Neuronal stem cell (in vitro differentiated cells): ENCODE results near the gene OTOP3.

ENCODE experiments used
- DNase-seq: peaks from one replicate; pipeline ENCODE4 v3.0.0-alpha.2; 2013; ENCODE audit warnings: low spot score
- H2AFZ ChIP-seq: one replicate; pipeline ENCODE4 v1.6.1; 2013; ENCODE audit warnings: mild to moderate bottlenecking, low read length, inconsistent platforms
- H2AK5ac ChIP-seq: 2 replicates; pipeline ENCODE4 v1.6.1; 2013; ENCODE audit warnings: low read depth, mild to moderate bottlenecking, inconsistent platforms, low read length, moderate library complexity, mixed read lengths
- H2BK120ac ChIP-seq: 2 replicates; pipeline ENCODE4 v1.6.1; 2013; ENCODE audit warnings: low read depth, mild to moderate bottlenecking, inconsistent platforms, low read length, moderate library complexity, mixed read lengths
- H2BK12ac ChIP-seq: one replicate; pipeline ENCODE4 v1.6.1; 2013; ENCODE audit warnings: low read length, inconsistent platforms
- H2BK15ac ChIP-seq: 2 replicates; pipeline ENCODE4 v1.6.1; 2013; ENCODE audit warnings: mild to moderate bottlenecking, low read length, inconsistent platforms, mixed read lengths
- H2BK5ac ChIP-seq: one replicate; pipeline ENCODE4 v1.6.1; 2013; ENCODE audit warnings: inconsistent platforms, mild to moderate bottlenecking, low read length, moderate library complexity
- H3K14ac ChIP-seq: one replicate; pipeline ENCODE4 v1.6.1; 2013; ENCODE audit warnings: low read length, inconsistent platforms
- H3K18ac ChIP-seq: 2 replicates; pipeline ENCODE4 v1.6.1; 2013; ENCODE audit warnings: low read length, inconsistent platforms
- H3K23ac ChIP-seq: 2 replicates; pipeline ENCODE4 v1.6.1; 2013; ENCODE audit warnings: low read depth, mild to moderate bottlenecking, mixed read lengths, low read length, inconsistent platforms; ENCODE audit not compliant: poor library complexity
- H3K27ac ChIP-seq: replicated peaks from 3 replicates; pipeline ENCODE4 v1.5.1; 2013; ENCODE audit warnings: low read length, inconsistent platforms
- H3K27me3 ChIP-seq, 3 experiments: 2 replicates each; pipeline ENCODE4 v1.6.1; 2013; ENCODE audit warnings: low read length in 3 of 3, mild to moderate bottlenecking in 2 of 3, inconsistent platforms in 1 of 3, low read depth in 1 of 3, mixed read lengths in 1 of 3, moderate library complexity in 1 of 3; ENCODE audit not compliant: control insufficient read depth in 3 of 3, insufficient read depth in 3 of 3
- H3K36me3 ChIP-seq, 2 donors: replicated peaks in 1 of 2; 2 replicates each; pipeline ENCODE4 v1.6.1; 2013; ENCODE audit warnings: low read length in 2 of 2; ENCODE audit not compliant: control insufficient read depth in 2 of 2, insufficient read depth in 2 of 2
- H3K4ac ChIP-seq: 2 replicates; pipeline ENCODE4 v1.6.1; 2013; ENCODE audit warnings: inconsistent platforms, mild to moderate bottlenecking, low read length, moderate library complexity
- H3K4me1 ChIP-seq, 2 donors: 1 replicate in 1 of 2; 2 replicates in 1 of 2; pipeline ENCODE4 v1.6.1; 2013; ENCODE audit warnings: low read length in 2 of 2, low read depth in 1 of 2; ENCODE audit not compliant: control insufficient read depth in 2 of 2, insufficient read depth in 1 of 2
- H3K4me2 ChIP-seq: one replicate; pipeline ENCODE4 v1.6.1; 2013; ENCODE audit warnings: mild to moderate bottlenecking, low read length, inconsistent platforms; ENCODE audit not compliant: insufficient read depth, poor library complexity, severe bottlenecking
- H3K4me3 ChIP-seq, 2 donors: 2 replicates each; pipeline ENCODE4 v1.5.1; 2013; ENCODE audit warnings: low read length in 2 of 2, mild to moderate bottlenecking in 2 of 2, inconsistent platforms in 1 of 2, moderate library complexity in 1 of 2
- H3K79me1 ChIP-seq: one replicate; pipeline ENCODE4 v1.6.1; 2013; ENCODE audit warnings: low read depth, mild to moderate bottlenecking, inconsistent platforms, low read length, moderate library complexity
- H3K9ac ChIP-seq: one replicate; pipeline ENCODE4 v1.6.1; 2013; ENCODE audit warnings: mild to moderate bottlenecking, low read depth, low read length, inconsistent platforms; ENCODE audit not compliant: poor library complexity
- H3K9me3 ChIP-seq, 2 donors: replicated peaks in 1 of 2; 2 replicates each; pipeline versions ENCODE3 to v1.6.1; 2013; ENCODE audit warnings: low read length in 2 of 2, mild to moderate bottlenecking in 2 of 2, inconsistent platforms in 1 of 2, low read depth in 1 of 2, mixed read lengths in 1 of 2, moderate library complexity in 1 of 2; ENCODE audit not compliant: control insufficient read depth in 2 of 2, insufficient read depth in 1 of 2
- H4K8ac ChIP-seq: one replicate; pipeline ENCODE4 v1.6.1; 2013; ENCODE audit warnings: low read depth, mild to moderate bottlenecking, inconsistent platforms, low read length, moderate library complexity
- H4K91ac ChIP-seq: one replicate; pipeline ENCODE4 v1.6.1; 2013; ENCODE audit warnings: low read length, low read depth, mild to moderate bottlenecking, inconsistent platforms; ENCODE audit not compliant: poor library complexity
- WGBS, 2 donors: extraction: QIAGEN DNeasy Blood & Tissue Kit; methylation state at CpG; one replicate each; pipeline ENCODE4 v1.1.7; 2013; ENCODE audit warnings: missing lambda C conversion rate in 2 of 2, mixed read lengths in 1 of 2; ENCODE audit not compliant: insufficient read length in 2 of 2, insufficient replicate concordance in 1 of 2; ENCODE audit errors: extremely low coverage in 2 of 2; 5-methylcytosine and 5-hydroxymethylcytosine counted together

Gene OTOP3

DNA sequence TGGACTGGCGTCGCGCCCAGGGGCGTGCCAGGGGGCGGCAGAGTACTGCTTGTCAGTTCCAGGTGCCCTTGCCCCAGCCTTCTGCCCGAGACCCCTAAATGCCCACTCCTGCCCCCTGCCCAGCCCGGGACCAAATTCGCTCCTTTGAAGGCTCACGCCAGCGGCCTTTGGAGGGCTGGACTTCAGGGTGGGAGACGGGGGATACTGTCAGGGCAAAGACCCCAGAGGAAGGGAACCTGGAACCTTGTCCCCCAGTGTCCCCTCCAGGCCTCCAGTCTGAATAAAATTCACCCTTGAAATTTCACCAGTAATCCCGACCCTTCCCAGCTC lies 737 bp downstream of the OTOP3 start:
- Histone ChIP-seq H3K4me1 (peaks cover 0 to 3% of the 10 kb centered on the region in 2 donors), H3K27me3 (peaks cover 19 to 93% (median 57%) of the 10 kb centered on the region in 3 experiments), H3K4ac (no peak overlapping the region), H3K9ac (no peak overlapping the region), H3K4me3 (no peak overlapping the region), H4K8ac (no peak overlapping the region), H3K9me3 (peaks cover 0 to 1% of the 10 kb centered on the region in 2 donors), H2BK12ac (no peak overlapping the region), H3K4me2 (no peak overlapping the region), H3K36me3 (no peaks in the 10 kb centered on the region), H2AK5ac (no peak overlapping the region), H2BK5ac (no peak overlapping the region), H4K91ac (no peak overlapping the region), H3K14ac (peak overlapping the region; percentile 89), H3K27ac (no peak overlapping the region), H3K23ac (peak overlapping the region; percentile 17), H2BK15ac (no peak overlapping the region), H2AFZ (no peak overlapping the region), H3K18ac (no peak overlapping the region), H2BK120ac (no peak overlapping the region), H3K79me1 (no peaks in the 10 kb centered on the region)
- DNase-seq, result no peak
- WGBS, 2 donors, result no CpG with 5 or more reads among the region's 12 CpGs

DNA sequence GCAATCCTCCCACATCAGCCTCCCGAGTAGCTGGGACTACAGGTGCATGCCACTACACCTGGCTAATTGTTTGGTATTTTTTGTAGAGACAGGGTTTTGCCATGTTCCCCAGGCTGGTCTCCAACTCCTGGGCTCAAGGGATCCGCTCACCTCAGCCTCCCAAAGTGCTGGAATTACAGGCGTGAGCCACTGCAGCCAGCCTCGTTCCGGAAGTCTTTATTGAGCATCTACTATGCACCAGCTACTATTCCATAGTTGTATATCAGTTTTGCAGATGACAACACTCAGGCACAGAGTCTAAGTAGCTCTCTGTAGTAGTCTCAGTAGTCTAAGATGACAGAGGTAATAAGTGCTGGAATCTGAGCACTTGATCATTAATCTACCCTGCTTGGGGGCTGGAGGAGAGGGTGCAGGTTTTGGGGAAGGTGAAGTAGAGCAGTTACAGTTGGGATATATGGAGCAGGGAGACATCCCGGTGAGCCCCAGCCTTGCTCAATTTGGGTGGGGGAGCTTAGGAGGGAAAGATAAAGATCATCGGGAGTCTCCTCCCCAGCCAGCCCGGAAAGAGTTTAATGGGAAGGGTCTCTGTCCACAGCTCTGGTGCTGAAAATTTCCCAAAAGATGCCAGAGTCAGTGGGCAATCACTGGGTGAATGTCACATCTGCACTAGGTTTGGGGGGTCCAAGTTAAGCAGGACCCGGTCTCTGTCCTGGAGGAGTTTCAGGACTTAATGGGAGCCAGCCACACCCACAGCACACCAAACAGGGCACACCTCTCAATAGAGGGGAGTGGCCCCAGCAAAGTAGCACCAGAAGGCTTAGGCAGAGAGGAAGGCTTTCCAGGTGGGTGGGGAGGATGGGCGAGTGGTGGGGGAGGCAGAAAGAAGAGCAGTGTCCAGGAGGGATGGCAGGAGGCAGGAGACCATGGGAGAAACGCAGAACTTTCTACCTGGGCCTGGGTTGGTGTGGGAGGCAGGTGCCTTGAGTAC lies 1.7 kb downstream of the OTOP3 start:
- H3K79me1 ChIP-seq, result no peaks in the 10 kb centered on the region
- H3K4me2 ChIP-seq, result no peak overlapping the region
- H3K4me3 ChIP-seq, result no peak overlapping the region
- no peak overlapping the region for H3K18ac ChIP-seq
- H3K9ac ChIP-seq, result no peak overlapping the region
- H3K4ac ChIP-seq, result no peak overlapping the region
- H2AFZ ChIP-seq, result no peak overlapping the region
- peaks cover 0 to 3% of the 10 kb centered on the region in 2 donors for H3K4me1 ChIP-seq
- no CpG with 5 or more reads among the region's 11 CpGs for WGBS, 2 donors
- no peak overlapping the region for H2AK5ac ChIP-seq
- peaks cover 0 to 1% of the 10 kb centered on the region in 2 donors for H3K9me3 ChIP-seq
- H3K27me3 ChIP-seq, result peaks cover 19 to 95% (median 56%) of the 10 kb centered on the region in 3 experiments
- H3K23ac ChIP-seq, result no peak overlapping the region
- no peak overlapping the region for H2BK12ac ChIP-seq
- no peak overlapping the region for H2BK15ac ChIP-seq
- no peak overlapping the region for H4K8ac ChIP-seq
- H2BK120ac ChIP-seq, result no peak overlapping the region
- no peak overlapping the region for H4K91ac ChIP-seq
- peak; percentile 36 for DNase-seq
- H2BK5ac ChIP-seq, result no peak overlapping the region
- H3K36me3 ChIP-seq, result no peaks in the 10 kb centered on the region
- H3K27ac ChIP-seq, result no peak overlapping the region
- H3K14ac ChIP-seq, result no peak overlapping the region

DNA sequence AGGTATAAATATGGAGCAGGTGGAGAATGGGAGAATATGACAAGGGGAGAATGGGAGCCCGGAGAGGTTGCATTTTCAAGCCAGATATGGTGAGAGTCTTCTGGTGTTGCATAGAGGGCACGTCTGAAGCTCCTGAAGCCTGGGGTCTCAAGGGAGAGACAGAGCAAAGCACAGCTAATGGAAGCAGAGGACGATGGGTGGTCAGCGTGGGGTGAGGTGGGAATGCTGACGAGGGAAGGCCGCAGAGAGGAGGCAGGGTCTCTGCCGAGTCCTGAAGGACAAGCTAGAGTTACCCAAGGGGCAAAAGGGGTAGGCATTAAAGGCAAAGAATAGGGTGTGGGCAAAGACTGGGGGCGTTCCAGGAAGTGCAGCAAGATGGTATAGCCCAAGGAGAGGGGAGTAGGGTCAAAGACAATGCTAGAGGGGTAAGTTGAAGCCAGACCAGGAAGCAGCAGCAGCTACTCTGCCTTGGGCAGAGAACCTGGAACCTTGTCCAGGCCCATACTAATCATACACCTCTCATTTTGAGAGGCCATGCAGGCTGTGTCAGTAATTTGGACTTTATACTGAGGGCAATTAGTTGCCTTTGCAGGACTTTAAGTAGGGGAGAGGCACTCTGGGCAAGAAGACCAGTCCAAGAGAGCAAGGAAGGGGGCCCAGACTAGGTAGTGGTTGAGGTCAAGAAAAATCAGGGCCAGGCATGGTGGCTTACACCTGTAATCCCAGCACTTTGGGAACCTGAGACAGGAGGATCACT lies 2.7 kb downstream of the OTOP3 start:
- H2AFZ ChIP-seq, result no peak overlapping the region
- no peak overlapping the region for H4K91ac ChIP-seq
- H3K9ac ChIP-seq, result no peak overlapping the region
- no peak overlapping the region for H3K27ac ChIP-seq
- peaks cover 0 to 3% of the 10 kb centered on the region in 2 donors for H3K4me1 ChIP-seq
- no peak for DNase-seq
- no peak overlapping the region for H3K4me3 ChIP-seq
- H3K14ac ChIP-seq, result no peak overlapping the region
- WGBS, 2 donors, result no CpG with 5 or more reads among the region's 8 CpGs
- H3K23ac ChIP-seq, result no peak overlapping the region
- no peak overlapping the region for H3K18ac ChIP-seq
- H3K4ac ChIP-seq, result no peak overlapping the region
- no peak overlapping the region for H2BK120ac ChIP-seq
- no peaks in the 10 kb centered on the region for H3K79me1 ChIP-seq
- H3K4me2 ChIP-seq, result no peak overlapping the region
- H2BK12ac ChIP-seq, result no peak overlapping the region
- H3K36me3 ChIP-seq, result no peaks in the 10 kb centered on the region
- H4K8ac ChIP-seq, result no peak overlapping the region
- no peak overlapping the region for H2BK15ac ChIP-seq
- H3K9me3 ChIP-seq, result peaks cover 0 to 1% of the 10 kb centered on the region in 2 donors
- H2AK5ac ChIP-seq, result no peak overlapping the region
- peaks cover 19 to 93% (median 50%) of the 10 kb centered on the region in 3 experiments for H3K27me3 ChIP-seq
- no peak overlapping the region for H2BK5ac ChIP-seq

DNA sequence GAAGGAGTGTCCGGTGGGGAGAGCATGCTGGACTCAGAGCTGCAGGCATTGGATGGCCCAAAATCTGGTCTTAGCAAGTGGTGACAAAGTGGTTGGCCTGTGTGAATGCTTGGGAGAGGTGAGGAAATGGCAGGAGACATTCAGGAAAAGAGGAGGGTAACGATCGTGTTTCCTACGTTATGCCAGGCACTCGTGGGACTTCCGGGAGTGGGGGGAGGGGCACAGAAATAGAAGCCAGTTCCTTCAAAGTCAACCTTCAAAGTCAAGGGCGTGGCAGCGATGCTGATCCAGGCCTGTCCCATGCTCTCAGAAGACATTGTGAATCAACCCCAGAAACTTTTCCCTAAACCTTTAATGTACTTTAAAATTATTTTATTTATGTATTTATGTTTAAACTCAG lies 3.8 kb downstream of the OTOP3 start:
- Histone ChIP-seq H2AFZ (no peak overlapping the region), H3K14ac (no peak overlapping the region), H3K9ac (no peak overlapping the region), H4K8ac (no peak overlapping the region), H3K23ac (no peak overlapping the region), H2AK5ac (no peak overlapping the region), H3K4me3 (peak overlapping the region in 1 of 2 donors; percentile 40), H3K27me3 (peaks cover 19 to 91% (median 43%) of the 10 kb centered on the region in 3 experiments), H3K79me1 (no peaks in the 10 kb centered on the region), H4K91ac (no peak overlapping the region), H3K4ac (no peak overlapping the region), H3K4me1 (peaks cover 0 to 3% of the 10 kb centered on the region in 2 donors), H2BK5ac (no peak overlapping the region), H3K9me3 (peaks cover 0 to 1% of the 10 kb centered on the region in 2 donors), H2BK12ac (no peak overlapping the region), H3K18ac (no peak overlapping the region), H3K4me2 (no peak overlapping the region), H2BK120ac (no peak overlapping the region), H2BK15ac (no peak overlapping the region), H3K27ac (no peak overlapping the region), H3K36me3 (no peaks in the 10 kb centered on the region)
- no CpG with 5 or more reads among the region's 8 CpGs for WGBS, 2 donors
- DNase-seq, result no peak
